Measurements from ENCODE around the gene MLXIPL. TPM values are rescaled to one million over a fixed set of nuclear protein-coding genes. Genes with fewer than 3 reads are reported as not detected.

Gene MLXIPL
- total RNA-seq, 1 donor from 2014 or later, result 1.1 TPM

GRCh38 chr7:73628504-73628903 lies 4.2 kb upstream of the MLXIPL start:
- H3K27ac Mint-ChIP-seq (ENCODE audit: unreplicated experiment), result no peak overlapping the region
- peaks cover 71% of the 10 kb centered on the region for H3K27me3 Mint-ChIP-seq (ENCODE audit: low read depth)
- H3K4me3 Mint-ChIP-seq, result no peak overlapping the region
- H3K4me1 Mint-ChIP-seq, result no peaks in the 10 kb centered on the region
- no peak for DNase-seq (ENCODE audit: low read depth, low spot score)
- no peak for TF ChIP-seq CTCF (conservative IDR thresholded peaks at IDR 0.05)
- H3K36me3 Mint-ChIP-seq (ENCODE audit: low read depth), result no peaks in the 10 kb centered on the region
- no peaks in the 10 kb centered on the region for H3K9me3 Mint-ChIP-seq

- no peak overlapping the region for H3K4me3 Mint-ChIP-seq
- no peak for TF ChIP-seq CTCF (conservative IDR thresholded peaks at IDR 0.05)
- H3K9me3 Mint-ChIP-seq, result no peaks in the 10 kb centered on the region
- no peaks in the 10 kb centered on the region for H3K4me1 Mint-ChIP-seq
- no peaks in the 10 kb centered on the region for H3K36me3 Mint-ChIP-seq (ENCODE audit: low read depth)
- DNase-seq (ENCODE audit: low read depth, low spot score), result no peak
- peaks cover 77% of the 10 kb centered on the region for H3K27me3 Mint-ChIP-seq (ENCODE audit: low read depth)
- H3K27ac Mint-ChIP-seq (ENCODE audit: unreplicated experiment), result no peak overlapping the region
These were observed 2.5 kb upstream of the MLXIPL start for GRCh38 chr7:73626814-73627213.

- Mint-ChIP-seq H3K9me3 (no peaks in the 10 kb centered on the region), H3K4me1 (no peaks in the 10 kb centered on the region), H3K27me3 (ENCODE audit: low read depth) (peaks cover 79% of the 10 kb centered on the region), H3K27ac (ENCODE audit: unreplicated experiment) (no peak overlapping the region), H3K36me3 (ENCODE audit: low read depth) (no peaks in the 10 kb centered on the region), H3K4me3 (no peak overlapping the region)
- TF ChIP-seq CTCF (conservative IDR thresholded peaks at IDR 0.05), result no peak
- no peak for DNase-seq (ENCODE audit: low read depth, low spot score)
These were observed 954 bp upstream of the MLXIPL start for GRCh38 chr7:73625276-73625675.

- Mint-ChIP-seq H3K27me3 (ENCODE audit: low read depth) (peaks cover 86% of the 10 kb centered on the region), H3K4me3 (no peak overlapping the region)
- DNase-seq (ENCODE audit: low read depth, low spot score), result no peak
These were observed 313 bp upstream of the MLXIPL start for GRCh38 chr7:73624669-73625001.

GRCh38 chr7:73622909-73623797 lies 1.2 kb downstream of the MLXIPL start:
- Mint-ChIP-seq H3K4me1 (no peaks in the 10 kb centered on the region), H3K36me3 (ENCODE audit: low read depth) (no peaks in the 10 kb centered on the region), H3K27me3 (ENCODE audit: low read depth) (peaks cover 77% of the 10 kb centered on the region), H3K27ac (ENCODE audit: unreplicated experiment) (no peak overlapping the region), H3K9me3 (no peaks in the 10 kb centered on the region), H3K4me3 (peak overlapping the region; percentile 70)
- no peak for DNase-seq (ENCODE audit: low read depth, low spot score)
- no peak for TF ChIP-seq CTCF (conservative IDR thresholded peaks at IDR 0.05)

More at GRCh38 chr7:73624669-73625001, 313 bp upstream of the MLXIPL start:
- Mint-ChIP-seq H3K27ac (ENCODE audit: unreplicated experiment) (no peak overlapping the region), H3K4me1 (no peaks in the 10 kb centered on the region), H3K9me3 (no peaks in the 10 kb centered on the region), H3K36me3 (ENCODE audit: low read depth) (no peaks in the 10 kb centered on the region)
- TF ChIP-seq CTCF (conservative IDR thresholded peaks at IDR 0.05), result no peak

All from neural crest cell (in vitro differentiated cells).